ENCODE measurements around the gene DCPS.
"Not testable (repeated sequence)": the region's sequence is repeated elsewhere in the genome, so short reads cannot be mapped to it uniquely, and the experiment has no call there.

The DCPS gene

GRCh38 chr11:126366823-126367654 is 63.2 kb downstream of the DCPS start:
- DNase-seq; H3K27me3 Mint-ChIP-seq; H3K4me3 Mint-ChIP-seq; H3K9me3 Mint-ChIP-seq; ATAC-seq (replicated peaks); H3K36me3 Mint-ChIP-seq (ENCODE audit: insufficient read depth): not testable (repeated sequence)
- Mint-ChIP-seq H3K4me1 (ENCODE audit: low read depth in 2 of 2) (peaks cover 9 to 20% of the 10 kb centered on the region in 2 donors), H3K27ac (peak overlapping the region in 1 of 2 donors; percentile 71)

- H3K4me3 Mint-ChIP-seq; H3K9me3 Mint-ChIP-seq; ATAC-seq (replicated peaks); DNase-seq; H3K27me3 Mint-ChIP-seq; H3K36me3 Mint-ChIP-seq (ENCODE audit: insufficient read depth): not testable (repeated sequence)
- H3K27ac Mint-ChIP-seq = peak overlapping the region in 1 of 2 donors; percentile 71
- H3K4me1 Mint-ChIP-seq (ENCODE audit: low read depth in 2 of 2) = peaks cover 9 to 20% of the 10 kb centered on the region in 2 donors
Observed at GRCh38 chr11:126367806-126368205, 63.9 kb downstream of the DCPS start.

GRCh38 chr11:126368336-126369119 is 64.7 kb downstream of the DCPS start:
- peak; percentile 43 for ATAC-seq (replicated peaks)
- Mint-ChIP-seq H3K27ac (peak overlapping the region in 1 of 2 donors; percentile 71), H3K4me1 (ENCODE audit: low read depth in 2 of 2) (peaks cover 9 to 15% of the 10 kb centered on the region in 2 donors)
- H3K9me3 Mint-ChIP-seq; DNase-seq; H3K27me3 Mint-ChIP-seq; H3K4me3 Mint-ChIP-seq; H3K36me3 Mint-ChIP-seq (ENCODE audit: insufficient read depth): not testable (repeated sequence)

GRCh38 chr11:126370016-126370415 is 66.2 kb downstream of the DCPS start:
- Mint-ChIP-seq H3K36me3 (ENCODE audit: insufficient read depth) (peaks cover 10% of the 10 kb centered on the region), H3K27ac (no peak overlapping the region), H3K4me1 (ENCODE audit: low read depth in 2 of 2) (peaks cover 9 to 18% of the 10 kb centered on the region in 2 donors), H3K9me3 (no peaks in the 10 kb centered on the region), H3K4me3 (no peak overlapping the region), H3K27me3 (no peaks in the 10 kb centered on the region)
- ATAC-seq (replicated peaks) (no peak), DNase-seq (no peak)

- no peak for ATAC-seq (replicated peaks)
- H3K9me3 Mint-ChIP-seq = no peaks in the 10 kb centered on the region
- H3K36me3 Mint-ChIP-seq (ENCODE audit: insufficient read depth) = peaks cover 14% of the 10 kb centered on the region
- H3K27ac Mint-ChIP-seq = no peak overlapping the region
- no peak overlapping the region for H3K4me3 Mint-ChIP-seq
- no peak for DNase-seq
- H3K4me1 Mint-ChIP-seq (ENCODE audit: low read depth in 2 of 2) = peaks cover 8 to 16% of the 10 kb centered on the region in 2 donors
- H3K27me3 Mint-ChIP-seq = no peaks in the 10 kb centered on the region
Observed at GRCh38 chr11:126371595-126371994, 67.7 kb downstream of the DCPS start.

- DNase-seq; H3K4me3 Mint-ChIP-seq; H3K9me3 Mint-ChIP-seq; H3K27ac Mint-ChIP-seq; ATAC-seq (replicated peaks); H3K27me3 Mint-ChIP-seq: not testable (repeated sequence)
- peaks cover 2 to 12% of the 10 kb centered on the region in 2 donors for H3K4me1 Mint-ChIP-seq (ENCODE audit: low read depth in 2 of 2)
- H3K36me3 Mint-ChIP-seq (ENCODE audit: insufficient read depth) = peaks cover 14% of the 10 kb centered on the region
Observed at GRCh38 chr11:126373389-126374066, 69.7 kb downstream of the DCPS start.

GRCh38 chr11:126374562-126375300 is 70.9 kb downstream of the DCPS start:
- ATAC-seq (replicated peaks); H3K27me3 Mint-ChIP-seq; H3K36me3 Mint-ChIP-seq (ENCODE audit: insufficient read depth); H3K9me3 Mint-ChIP-seq; H3K27ac Mint-ChIP-seq; H3K4me1 Mint-ChIP-seq (ENCODE audit: low read depth in 2 of 2); DNase-seq; H3K4me3 Mint-ChIP-seq: not testable (repeated sequence)

GRCh38 chr11:126375726-126376125 is 71.9 kb downstream of the DCPS start:
- DNase-seq (no peak), ATAC-seq (replicated peaks) (no peak)
- H3K4me3 Mint-ChIP-seq = no peak overlapping the region
- H3K27ac Mint-ChIP-seq = no peak overlapping the region
- H3K4me1 Mint-ChIP-seq (ENCODE audit: low read depth in 2 of 2) = peaks cover 0 to 3% of the 10 kb centered on the region in 2 donors
- H3K36me3 Mint-ChIP-seq (ENCODE audit: insufficient read depth) = peaks cover 8% of the 10 kb centered on the region
- H3K9me3 Mint-ChIP-seq = no peaks in the 10 kb centered on the region
- H3K27me3 Mint-ChIP-seq = no peaks in the 10 kb centered on the region

GRCh38 chr11:126378763-126379162 is 74.9 kb downstream of the DCPS start:
- no peak for ATAC-seq (replicated peaks)
- H3K4me3 Mint-ChIP-seq = no peak overlapping the region
- no peak for DNase-seq

GRCh38 chr11:126380909-126381308 is 77.0 kb downstream of the DCPS start:
- DNase-seq (no peak), ATAC-seq (replicated peaks) (no peak)
- Mint-ChIP-seq H3K27me3 (no peaks in the 10 kb centered on the region), H3K27ac (peak overlapping the region in 1 of 2 donors; percentile 35), H3K4me3 (no peak overlapping the region), H3K4me1 (ENCODE audit: low read depth in 2 of 2) (peaks cover under 1% of the 10 kb centered on the region in 2 donors), H3K36me3 (ENCODE audit: insufficient read depth) (no peaks in the 10 kb centered on the region), H3K9me3 (no peaks in the 10 kb centered on the region)

More at GRCh38 chr11:126378763-126379162, 74.9 kb downstream of the DCPS start:
- H3K36me3 Mint-ChIP-seq (ENCODE audit: insufficient read depth) = peaks cover 6% of the 10 kb centered on the region
- no peaks in the 10 kb centered on the region for H3K9me3 Mint-ChIP-seq
- no peak overlapping the region for H3K27ac Mint-ChIP-seq
- no peaks in the 10 kb centered on the region for H3K27me3 Mint-ChIP-seq
- peaks cover 0 to 2% of the 10 kb centered on the region in 2 donors for H3K4me1 Mint-ChIP-seq (ENCODE audit: low read depth in 2 of 2)

GRCh38 chr11:126381960-126382359 is 78.1 kb downstream of the DCPS start:
- not testable (repeated sequence) for DNase-seq; H3K27me3 Mint-ChIP-seq; H3K27ac Mint-ChIP-seq; ATAC-seq (replicated peaks); H3K4me3 Mint-ChIP-seq; H3K36me3 Mint-ChIP-seq (ENCODE audit: insufficient read depth); H3K9me3 Mint-ChIP-seq; H3K4me1 Mint-ChIP-seq (ENCODE audit: low read depth in 2 of 2)

- not testable (repeated sequence) for H3K27me3 Mint-ChIP-seq; H3K9me3 Mint-ChIP-seq; ATAC-seq (replicated peaks); H3K27ac Mint-ChIP-seq; H3K4me3 Mint-ChIP-seq; H3K36me3 Mint-ChIP-seq (ENCODE audit: insufficient read depth); DNase-seq; H3K4me1 Mint-ChIP-seq (ENCODE audit: low read depth in 2 of 2)
Observed at GRCh38 chr11:126382641-126383040, 78.8 kb downstream of the DCPS start.

Measured in effector memory CD8-positive, alpha-beta T cell (primary cell).